GM21526 (cell line): ENCODE results near the gene CRTAC1.

Source experiments
- ATAC-seq: cut with Tn5 transposase; IDR thresholded peaks from one replicate; pipeline ENCODE4 v1.9.1; 2021; ENCODE audit warnings: moderate library complexity; ENCODE audit not compliant: unreplicated experiment, low FRiP score

CRTAC1 gene

DNA sequence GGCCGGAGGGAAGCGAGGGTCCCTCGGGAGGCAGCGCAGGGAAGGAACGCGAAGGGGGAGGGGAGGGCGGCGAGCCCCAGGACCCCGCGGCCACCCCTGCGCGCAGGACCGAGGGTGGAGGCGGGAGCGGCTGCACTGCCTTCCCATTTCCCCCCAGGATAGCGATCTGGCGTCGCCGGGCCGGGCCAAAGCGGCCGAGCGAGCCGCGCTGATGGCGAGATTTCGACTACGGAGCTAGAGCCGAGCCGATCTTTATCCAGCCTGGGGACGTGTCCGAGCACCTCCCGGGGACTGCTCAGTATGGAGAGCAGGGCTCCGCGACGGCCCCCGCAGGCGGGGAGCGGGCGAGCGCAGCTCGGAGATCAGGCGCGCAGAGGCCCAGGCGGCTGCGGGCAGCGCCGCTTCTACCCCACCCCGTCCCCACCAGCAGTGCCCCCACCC, 590 bp upstream of the CRTAC1 start:
- ATAC-seq: no peak

DNA sequence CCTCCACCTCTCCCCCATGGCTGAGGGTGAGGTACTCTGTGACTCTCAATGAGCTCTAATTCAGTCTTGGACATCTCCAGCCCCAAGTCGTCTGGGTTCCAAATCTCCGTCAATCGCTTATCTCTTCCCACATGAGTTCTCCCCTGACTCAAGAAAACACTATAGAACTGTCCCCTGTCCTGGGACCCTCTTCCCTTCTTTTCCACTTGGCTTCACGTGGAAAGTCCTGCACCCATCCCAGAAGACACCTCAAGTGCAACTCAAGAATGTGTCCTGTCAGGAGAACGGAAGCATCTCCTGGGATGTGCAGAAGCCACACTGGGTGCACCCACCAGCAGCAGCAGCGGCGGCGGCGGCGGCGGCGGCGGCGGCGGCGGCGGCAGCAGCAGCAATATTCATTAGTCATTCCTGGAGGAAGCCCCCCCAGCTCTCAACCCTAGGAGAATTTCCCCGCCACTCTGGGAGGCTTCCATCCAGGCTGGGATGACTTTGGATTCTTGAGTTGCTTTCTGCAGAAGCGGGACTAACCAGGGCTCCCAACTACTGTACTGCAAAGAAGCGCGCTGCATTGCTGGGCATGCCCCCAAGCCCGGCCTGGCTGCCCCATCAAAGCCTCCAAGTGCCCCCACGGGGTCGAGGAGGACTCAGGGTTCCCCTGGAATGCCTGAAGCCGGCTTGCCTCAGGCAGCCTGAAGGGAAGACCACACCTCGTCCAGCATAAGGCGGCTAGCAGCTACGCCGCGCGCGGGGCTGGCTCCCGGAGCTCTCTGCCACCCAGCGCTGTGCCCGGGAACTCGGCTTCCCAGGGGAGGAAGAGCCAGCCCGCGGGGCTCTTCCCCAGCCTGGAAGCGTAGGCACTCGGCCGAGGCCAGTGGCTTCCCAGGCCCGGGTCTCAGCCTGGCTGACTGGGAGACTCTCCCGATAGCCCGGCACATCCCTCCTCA, 1.0 kb downstream of the CRTAC1 start:
- no peak for ATAC-seq

DNA sequence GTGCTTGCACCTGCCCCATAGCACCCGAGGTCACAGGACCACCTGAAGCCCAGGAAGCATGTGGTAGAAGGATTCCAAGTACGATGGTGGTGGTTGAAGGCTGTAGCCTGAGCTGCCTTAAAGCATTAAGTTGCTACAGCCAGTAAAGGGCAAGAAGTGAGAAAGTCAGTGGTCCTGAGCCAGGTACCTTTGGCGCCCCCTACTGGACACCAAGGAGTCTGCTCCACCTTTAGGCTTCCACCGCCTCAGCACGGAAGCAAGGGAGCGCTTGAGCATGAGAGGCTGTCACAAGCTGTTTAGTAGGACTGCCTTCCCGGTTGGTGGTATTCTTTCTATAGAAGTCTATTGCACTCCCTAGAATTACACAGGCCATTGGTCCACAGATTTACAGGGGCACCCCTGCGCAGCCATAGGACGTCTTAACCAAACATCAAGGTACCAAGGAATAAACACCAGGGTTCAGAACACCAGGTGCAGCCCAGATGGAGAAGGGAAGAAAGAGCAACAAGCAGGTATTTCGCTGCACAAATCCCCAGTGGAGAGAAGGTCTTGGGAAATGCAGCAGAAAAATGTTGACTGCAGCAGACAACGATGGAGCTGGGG, 2.2 kb downstream of the CRTAC1 start:
- no peak for ATAC-seq

DNA sequence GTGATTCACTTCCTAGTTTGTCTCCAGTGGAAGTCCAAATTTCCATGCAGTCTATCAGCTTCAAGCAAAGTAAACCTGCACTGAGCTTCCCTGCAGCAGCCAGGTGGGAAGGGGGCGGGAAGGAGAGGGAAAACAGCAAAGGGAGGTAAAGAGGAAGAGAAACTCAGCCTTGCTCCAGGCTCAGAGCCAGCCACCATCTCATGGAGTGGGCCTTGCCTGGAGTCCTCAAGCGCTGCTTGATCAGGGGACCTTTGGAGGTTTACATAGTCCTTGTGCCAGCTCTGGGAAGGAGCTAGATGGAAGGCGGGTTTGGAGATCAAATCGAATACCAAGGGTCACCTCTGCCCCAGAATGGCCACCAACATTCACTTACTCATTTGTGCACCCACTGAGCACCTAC, 7.4 kb downstream of the CRTAC1 start:
- ATAC-seq: no peak

DNA sequence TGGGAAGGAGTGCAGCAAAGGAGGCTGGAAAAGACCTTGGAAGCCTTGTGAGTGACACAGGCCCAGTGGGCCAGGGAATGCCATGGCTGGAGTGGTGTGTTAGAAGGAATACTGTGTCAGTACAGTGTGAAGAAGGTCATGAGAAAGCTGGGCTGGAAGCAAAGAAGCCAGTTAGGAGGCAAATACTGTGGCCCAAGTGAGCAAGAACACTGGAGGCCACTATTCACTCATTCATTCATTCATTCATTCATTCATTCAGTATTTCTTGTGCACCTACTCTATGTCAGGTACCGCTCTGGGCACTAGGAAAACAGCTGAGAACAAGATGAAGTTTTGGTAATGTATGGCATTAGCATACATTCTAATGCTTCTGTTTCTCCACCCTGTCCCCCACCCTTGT, 9.6 kb downstream of the CRTAC1 start:
- no peak for ATAC-seq

DNA sequence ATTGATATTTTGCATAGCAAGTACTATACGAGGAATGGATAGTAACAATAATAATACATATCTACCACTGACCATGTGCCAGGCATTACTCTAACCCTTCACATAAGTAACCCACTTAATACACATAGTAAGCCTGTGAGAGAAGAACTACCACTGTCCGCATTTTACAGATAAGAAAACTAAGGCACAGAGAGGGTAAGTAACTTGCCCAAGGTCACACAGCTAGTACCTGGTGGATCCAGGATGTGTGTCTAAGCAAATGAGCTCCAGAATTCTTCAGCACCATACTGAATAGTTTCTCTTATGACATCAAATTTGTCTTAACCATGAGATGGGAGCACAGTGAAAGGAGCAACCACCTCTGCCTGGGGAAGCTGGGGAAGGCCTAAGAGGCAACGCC, 10.2 kb downstream of the CRTAC1 start:
- no peak for ATAC-seq

DNA sequence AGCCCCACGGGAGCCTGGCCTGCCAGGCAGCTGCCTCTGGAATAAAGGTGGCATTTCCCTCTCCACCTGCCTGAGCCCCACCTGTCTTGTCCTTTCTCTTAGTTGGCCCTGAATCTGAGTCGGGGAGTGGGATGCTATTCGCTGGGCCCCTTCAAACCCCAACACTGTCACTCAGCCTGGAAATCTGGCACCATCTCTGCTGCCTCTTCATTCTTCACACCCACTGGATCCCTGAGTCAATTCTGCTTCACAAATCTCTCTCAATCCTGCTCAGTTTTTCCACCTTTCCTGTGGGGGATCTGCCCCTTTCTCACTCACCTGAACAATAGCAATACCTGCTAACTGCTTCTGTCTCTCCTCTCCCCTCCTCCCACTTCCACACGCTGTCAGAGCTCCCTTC, 10.6 kb downstream of the CRTAC1 start:
- ATAC-seq: no peak

- ATAC-seq: no peak
These were observed 13.5 kb downstream of the CRTAC1 start for GRCh38 chr10:98016772-98017475.

- no peak for ATAC-seq
These were observed 16.6 kb downstream of the CRTAC1 start for GRCh38 chr10:98013776-98014175.

DNA sequence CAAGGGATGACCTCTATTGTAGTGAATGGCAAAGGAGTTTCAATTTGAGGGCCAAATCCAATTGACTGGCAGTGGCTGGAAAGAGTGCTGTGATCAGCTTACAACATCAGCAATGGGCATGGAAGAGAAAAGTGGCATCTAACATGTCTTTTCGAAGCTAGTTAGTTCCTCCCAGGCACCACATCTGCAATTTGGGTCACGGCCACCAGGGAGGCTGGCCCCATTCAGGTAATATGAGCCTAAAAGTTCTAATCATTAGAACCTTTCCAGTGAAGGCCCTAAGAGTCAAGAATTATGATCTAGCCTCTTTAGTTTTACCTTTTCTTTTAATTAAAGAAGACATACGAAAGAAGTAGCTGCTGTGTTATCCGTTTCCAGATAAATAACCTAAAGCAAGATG, 17.3 kb downstream of the CRTAC1 start:
- no peak for ATAC-seq

- ATAC-seq: no peak
These were observed 17.8 kb downstream of the CRTAC1 start for GRCh38 chr10:98012644-98013043.

DNA sequence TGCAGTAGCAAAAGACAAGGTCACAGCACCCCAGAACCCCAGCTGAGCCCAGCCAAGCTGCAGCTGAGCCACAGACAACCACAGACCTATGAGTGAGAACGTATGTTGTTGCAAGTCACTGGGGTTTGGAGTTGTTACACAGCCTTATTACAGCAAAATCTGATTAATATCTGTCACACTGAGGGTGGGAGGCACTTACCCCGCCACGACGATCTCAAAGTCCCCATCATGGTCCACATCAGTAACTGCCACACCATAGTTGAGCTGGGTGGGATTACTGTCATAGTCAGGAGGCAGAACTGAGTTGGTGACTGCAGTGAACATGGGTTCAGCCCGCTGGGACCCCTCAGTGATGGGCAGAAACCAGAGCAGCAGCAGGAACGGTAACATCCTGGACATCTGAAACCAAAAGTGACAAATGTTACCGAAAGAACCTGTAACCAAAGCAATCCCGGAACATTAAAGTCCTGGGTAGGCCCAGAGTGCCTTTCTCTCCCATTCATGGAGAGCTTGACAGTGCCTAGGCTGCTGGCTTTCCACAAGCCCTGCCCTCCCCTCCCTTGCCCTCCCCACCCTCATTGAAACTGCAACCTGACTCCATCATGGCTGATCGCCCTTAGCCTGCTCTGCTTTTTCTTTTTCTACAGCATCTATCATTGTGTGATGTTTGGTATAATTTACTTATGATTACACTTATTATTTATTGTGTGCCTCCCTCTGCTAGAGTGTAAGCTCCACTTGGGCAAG, 19.3 kb downstream of the CRTAC1 start:
- ATAC-seq: no peak

GRCh38 chr10:98006266-98006665, 24.2 kb downstream of the CRTAC1 start:
- ATAC-seq: no peak

DNA sequence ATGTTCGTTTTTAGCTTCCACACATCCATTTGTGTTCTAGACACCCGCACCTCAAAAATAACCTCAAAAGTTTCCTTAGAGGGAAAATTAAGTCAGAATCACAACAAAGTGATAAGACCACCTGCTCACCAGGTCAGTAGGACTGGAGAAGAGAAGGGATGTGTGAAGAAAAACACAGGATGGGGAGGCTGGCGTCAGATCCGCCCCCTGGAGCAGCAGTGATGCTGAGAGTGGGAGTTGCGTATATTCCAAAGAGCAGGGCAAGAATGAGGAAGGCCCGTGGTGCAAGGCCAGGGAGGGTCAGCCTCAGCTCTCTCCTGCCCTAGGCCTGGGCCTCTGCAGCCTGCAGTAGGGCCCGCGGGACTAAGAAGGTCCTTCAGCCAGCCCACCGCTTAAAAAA, 28.7 kb downstream of the CRTAC1 start:
- ATAC-seq: no peak

- no peak for ATAC-seq
These were observed 30.1 kb downstream of the CRTAC1 start for GRCh38 chr10:98000346-98000745.

DNA sequence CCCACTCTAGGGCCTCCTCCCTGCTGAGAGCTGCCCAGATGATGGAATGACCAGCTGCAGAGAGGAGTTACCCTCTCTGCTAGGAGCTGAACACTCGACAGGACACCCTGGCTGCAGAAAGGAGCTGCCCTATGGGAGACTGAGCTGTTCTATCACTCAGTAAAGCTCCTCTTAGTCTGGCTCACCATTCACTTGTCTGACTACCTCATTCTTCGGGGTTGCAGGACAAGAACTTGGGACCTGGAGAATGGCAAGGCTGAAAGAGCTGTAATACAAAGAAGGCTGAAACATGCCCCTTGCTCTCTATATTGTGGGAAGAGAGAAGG, 30.5 kb downstream of the CRTAC1 start:
- no peak for ATAC-seq

- no peak for ATAC-seq
These were observed 31.1 kb downstream of the CRTAC1 start for GRCh38 chr10:97999066-97999922.

- no peak for ATAC-seq
These were observed 38.5 kb downstream of the CRTAC1 start for GRCh38 chr10:97991871-97992270.

DNA sequence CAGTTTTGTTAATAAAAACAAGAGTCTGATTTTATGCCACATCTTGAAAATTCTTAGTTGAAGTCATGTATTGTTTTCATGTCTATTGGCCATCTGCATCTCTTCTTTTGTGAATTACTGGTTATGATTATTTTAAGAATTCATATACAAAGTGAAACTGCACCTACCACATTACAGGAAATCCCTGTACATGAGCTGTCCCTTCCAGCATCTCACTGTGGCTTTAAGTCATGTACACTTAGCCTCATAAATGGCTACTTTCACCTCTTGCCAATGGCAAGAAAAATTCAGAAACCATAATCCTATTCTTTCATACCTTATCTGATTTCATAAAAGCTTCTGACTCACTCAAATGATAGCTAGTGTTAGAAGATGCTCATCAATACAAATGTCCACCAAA, 48.6 kb downstream of the CRTAC1 start:
- ATAC-seq: no peak

DNA sequence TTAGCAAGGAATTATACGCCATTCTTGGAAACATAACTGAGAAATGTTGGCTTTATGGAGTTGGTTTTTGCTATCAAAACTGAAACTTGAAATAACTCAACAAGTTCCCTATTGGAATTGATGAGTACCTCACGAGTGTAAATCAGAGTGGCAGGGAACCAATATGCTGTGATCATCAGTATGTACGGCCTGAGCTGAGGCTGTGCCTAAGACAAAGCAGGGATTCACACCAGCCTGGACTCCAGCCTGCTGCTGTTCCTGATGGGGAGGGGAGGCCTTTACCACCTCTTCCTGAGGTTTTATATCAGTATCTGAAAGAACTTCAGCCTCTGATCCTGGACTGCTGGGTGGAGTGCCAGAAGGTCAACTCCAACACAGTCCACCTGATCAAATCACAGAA, 52.7 kb downstream of the CRTAC1 start:
- ATAC-seq: no peak
